HEK293 (cell line): Measurements from ENCODE around the gene SETD1B.
"Not testable (repeated sequence)": the region's sequence is repeated elsewhere in the genome, so short reads cannot be mapped to it uniquely, and the experiment has no call there.

Experiments
- CTCF ChIA-PET: fragments of 350-600 bp; formaldehyde crosslinking; extraction: SDS; loops from one replicate; lab custom pipeline; 2021; ENCODE audit warnings: antibody characterized with exemption; lab: Yijun Ruan, JAX
- POLR2A ChIA-PET: fragments of 300-600 bp; formaldehyde crosslinking; extraction: SDS; loops from one replicate; lab custom pipeline; 2020; ENCODE audit warnings: antibody characterized with exemption, inconsistent platforms; lab: Yijun Ruan, JAX
- H3K27ac ChIP-seq: fragments of 200-500 bp; sonication (Bioruptor generic); 2 replicates; pipeline ENCODE4 v1.5.1; 2014; ENCODE audit warnings: low read depth, low read length, control low read depth, inconsistent platforms; ENCODE audit errors: extremely low read depth
- H3K36me3 ChIP-seq, 2 experiments: fragments of 200-500 bp in 1 of 2; sonication (Bioruptor generic) in 1 of 2; 1 replicate in 1 of 2; 2 replicates in 1 of 2; pipeline ENCODE4 v1.5.1; 2014 to 2017; ENCODE audit warnings: inconsistent platforms in 2 of 2, low read length in 2 of 2; ENCODE audit not compliant: control insufficient read depth in 2 of 2, insufficient read depth in 1 of 2
- H3K4me1 ChIP-seq: fragments of 200-500 bp; sonication (Bioruptor generic); 2 replicates; pipeline ENCODE4 v1.5.1; 2014; ENCODE audit warnings: mild to moderate bottlenecking, low read length, inconsistent platforms; ENCODE audit not compliant: control insufficient read depth, insufficient read depth
- H3K4me3 ChIP-seq: 2 replicates; pipeline ENCODE4 v1.5.1; 2011; ENCODE audit warnings: low read depth, mild to moderate bottlenecking, control low read depth, low read length, moderate library complexity
- H3K9me3 ChIP-seq: fragments of 200-500 bp; sonication (Bioruptor generic); 2 replicates; pipeline ENCODE4 v1.5.1; 2014; ENCODE audit warnings: low read depth, low read length, inconsistent platforms; ENCODE audit not compliant: control insufficient read depth, insufficient read depth
- GLIS1 ChIP-seq: fragments of 450-650 bp; formaldehyde crosslinking; IDR thresholded peaks from 2 replicates; pipeline ENCODE4 v1.5.1; 2016; ENCODE audit warnings: missing biosample characterization, missing genetic modification characterization
- GLIS2 ChIP-seq: fragments of 450-650 bp; formaldehyde crosslinking; IDR thresholded peaks from 2 replicates; pipeline ENCODE4 v1.5.1; 2016; ENCODE audit warnings: missing biosample characterization, missing genetic modification characterization
- HOXC10 ChIP-seq: sonication (generic); formaldehyde crosslinking; IDR thresholded peaks from 2 replicates; pipeline ENCODE4 v1.8.1; 2023; ENCODE audit warnings: mild to moderate bottlenecking, missing genetic modification reagents
- YY1 ChIP-seq: fragments of 450-650 bp; formaldehyde crosslinking; IDR thresholded peaks from 2 replicates; pipeline ENCODE4 v1.5.1; 2018; ENCODE audit warnings: missing biosample characterization, missing genetic modification characterization
- ZIC2 ChIP-seq: fragments of 450-650 bp; formaldehyde crosslinking; IDR thresholded peaks from 2 replicates; pipeline ENCODE4 v1.5.1; 2016; ENCODE audit warnings: missing biosample characterization, missing genetic modification characterization
- ZNF548 ChIP-seq: fragments of 450-650 bp; formaldehyde crosslinking; IDR thresholded peaks from 2 replicates; pipeline ENCODE4 v1.5.1; 2016; ENCODE audit warnings: missing biosample characterization, missing genetic modification characterization
- ZNF600 ChIP-seq: fragments of 450-650 bp; formaldehyde crosslinking; IDR thresholded peaks from 2 replicates; pipeline ENCODE4 v1.5.1; 2016; ENCODE audit warnings: missing biosample characterization, missing genetic modification characterization
- ZNF670 ChIP-seq: fragments of 450-650 bp; formaldehyde crosslinking; IDR thresholded peaks from 2 replicates; pipeline ENCODE4 v1.5.1; 2016; ENCODE audit warnings: missing biosample characterization, missing genetic modification characterization, low read depth
- ZNF747 ChIP-seq: fragments of 450-650 bp; formaldehyde crosslinking; IDR thresholded peaks from 2 replicates; pipeline ENCODE4 v1.5.1; 2016; ENCODE audit warnings: missing biosample characterization, missing genetic modification characterization
- ZNF76 ChIP-seq: fragments of 450-650 bp; formaldehyde crosslinking; IDR thresholded peaks from 2 replicates; pipeline ENCODE4; 2016; ENCODE audit warnings: low read depth, missing biosample characterization, missing genetic modification characterization, borderline replicate concordance
- ZNF777 ChIP-seq: fragments of 450-650 bp; formaldehyde crosslinking; IDR thresholded peaks from 2 replicates; pipeline ENCODE4 v1.5.1; 2017; ENCODE audit warnings: missing biosample characterization, missing genetic modification characterization, borderline replicate concordance
- ZSCAN4 ChIP-seq: fragments of 450-650 bp; formaldehyde crosslinking; IDR thresholded peaks from 2 replicates; pipeline ENCODE4 v1.5.1; 2017; ENCODE audit warnings: missing biosample characterization, missing genetic modification characterization

Gene SETD1B

GRCh38 chr12:121789800-121790728 is 13.7 kb upstream of the SETD1B start:
- CTCF ChIA-PET = interaction anchor here (9.0 to 9.8 kb wide), 2 partner anchors 10 to 19 kb away, joined by 238 to 393 read pairs; partner anchors contain the start of gene SETD1B

GRCh38 chr12:121790785-121791184 is 13.0 kb upstream of the SETD1B start:
- not testable (repeated sequence) for H3K4me1 ChIP-seq, H3K4me3 ChIP-seq, H3K27ac ChIP-seq, H3K9me3 ChIP-seq, H3K36me3 ChIP-seq
- POLR2A ChIA-PET = interaction anchor here (1.2 kb wide), 1 partner anchor 12 kb away, joined by 5 read pairs; no protein-coding TSS in a partner anchor
- CTCF ChIA-PET = interaction anchor here (0.7 to 9.8 kb wide), 4 partner anchors 11 to 96 kb away, joined by 3 to 393 read pairs (median 222); partner anchors contain the start of gene SETD1B

More at GRCh38 chr12:121789800-121790728, 13.7 kb upstream of the SETD1B start:
- TF ChIP-seq HOXC10 (CRISPR knock-in tag) = no peak
- peak; percentile 62 for TF ChIP-seq GLIS1 (tag by site-specific recombination)
- Histone ChIP-seq H3K9me3 (no peaks in the 10 kb centered on the region), H3K36me3 (peaks cover 0 to under 1% of the 10 kb centered on the region in 2 experiments; a peak in 1 of 3 replicates), H3K27ac (no peak overlapping the region), H3K4me1 (no peaks in the 10 kb centered on the region; the same call in 1 of the 2 replicates), H3K4me3 (no peak overlapping the region)
- POLR2A ChIA-PET = interaction anchor here (1.2 kb wide), 1 partner anchor 13 kb away, joined by 5 read pairs; no protein-coding TSS in a partner anchor

GRCh38 chr12:121791671-121792551 is 11.9 kb upstream of the SETD1B start:
- H3K4me3 ChIP-seq = no peak overlapping the region
- ChIA-PET CTCF (interaction anchor here (0.7 to 9.8 kb wide), 5 partner anchors 12 to 239 kb away, joined by 3 to 393 read pairs (median 205); partner anchors contain the start of gene SETD1B), POLR2A (interaction anchor here (1.2 to 8.9 kb wide), 2 partner anchors 11 to 17 kb away, joined by 5 to 165 read pairs; no protein-coding TSS in a partner anchor)
- no peaks in the 10 kb centered on the region for H3K9me3 ChIP-seq
- H3K4me1 ChIP-seq = peaks cover under 1% of the 10 kb centered on the region; the same call in 1 of the 2 replicates
- H3K27ac ChIP-seq = no peak overlapping the region
- H3K36me3 ChIP-seq = peaks cover 0 to 16% of the 10 kb centered on the region in 2 experiments; a peak in 1 of 3 replicates
- TF ChIP-seq GLIS2 (tag by site-specific recombination) (peak; percentile 43), ZNF548 (tag by site-specific recombination) (no peak), ZNF670 (tag by site-specific recombination) (no peak), GLIS1 (tag by site-specific recombination) (peak; percentile 48; the same call in 1 of the 2 replicates), ZSCAN4 (tag by site-specific recombination) (no peak), ZNF747 (tag by site-specific recombination) (no peak), YY1 (no peak)

- H3K36me3 ChIP-seq = peaks cover 0 to 18% of the 10 kb centered on the region in 2 experiments; a peak in 1 of 3 replicates
- ChIA-PET CTCF (interaction anchor here (0.5 to 9.8 kb wide), 17 partner anchors 13 to 312 kb away, joined by 3 to 393 read pairs (median 16); partner anchors contain the start of genes HPD, PSMD9 and SETD1B), POLR2A (interaction anchor here (1.4 to 8.9 kb wide), 4 partner anchors 11 to 99 kb away, joined by 4 to 165 read pairs (median 12); partner anchors contain the start of gene SETD1B)
- peak overlapping the region; percentile 25 for H3K4me3 ChIP-seq
- no peak for TF ChIP-seq ZNF777
- no peak for TF ChIP-seq ZNF76 (tag by site-specific recombination)
- TF ChIP-seq ZNF600 (tag by site-specific recombination) = 0 out of 2 replicates have a peak, but pooled peaks have one; percentile 51
- TF ChIP-seq ZIC2 (tag by site-specific recombination) = peak; percentile 79
- 0 out of 2 replicates have a peak, but pooled peaks have one; percentile 23 for TF ChIP-seq GLIS2 (tag by site-specific recombination)
- peaks cover 6% of the 10 kb centered on the region for H3K4me1 ChIP-seq
- H3K27ac ChIP-seq = no peak overlapping the region
- no peaks in the 10 kb centered on the region for H3K9me3 ChIP-seq
These were observed 11.0 kb upstream of the SETD1B start for GRCh38 chr12:121792607-121793439.
